CD1c-positive myeloid dendritic cell (primary cell): ENCODE measurements around the gene MAN2A2.
"Not testable (repeated sequence)": the region's sequence is repeated elsewhere in the genome, so short reads cannot be mapped to it uniquely, and the experiment has no call there.

ENCODE experiments used
- DNase-seq: peaks from one replicate; pipeline ENCODE4 v3.0.0-alpha.2; 2016; ENCODE audit errors: extremely low spot score

Gene MAN2A2

DNA sequence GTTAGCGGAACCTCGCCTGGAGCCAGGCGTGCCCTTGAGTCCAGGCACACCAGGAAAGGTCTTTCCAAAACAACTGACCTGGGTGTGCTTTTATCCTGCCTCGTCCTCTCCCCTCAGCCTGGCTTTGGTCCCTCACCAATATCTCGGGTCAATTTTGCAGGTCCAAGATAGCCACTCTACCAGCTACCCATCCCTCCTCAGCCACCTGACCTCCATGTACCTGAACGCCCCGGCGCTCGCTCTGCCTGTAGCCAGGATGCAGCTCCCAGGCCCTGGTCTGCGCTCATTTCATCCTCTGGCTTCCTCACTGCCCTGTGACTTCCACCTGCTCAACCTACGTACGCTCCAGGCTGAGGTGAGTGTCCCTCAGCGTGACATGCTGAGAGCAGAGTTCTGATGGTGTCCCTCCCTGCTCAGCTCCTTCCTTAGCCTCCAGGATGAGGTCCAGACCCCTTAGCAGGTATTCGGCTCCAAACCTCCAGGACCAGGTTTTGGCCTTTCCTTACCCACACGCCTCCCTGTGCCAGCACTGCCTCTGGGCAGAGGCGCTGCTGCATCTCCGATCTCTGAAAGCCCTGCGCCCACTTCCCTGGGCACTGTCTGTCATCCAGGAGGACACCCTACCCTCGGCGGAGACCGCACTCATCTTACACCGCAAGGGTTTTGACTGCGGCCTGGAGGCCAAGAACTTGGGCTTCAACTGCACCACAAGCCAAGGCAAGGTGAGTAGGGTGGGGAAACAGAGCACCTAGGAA lies 15.1 kb downstream of the MAN2A2 start:
- no peak for DNase-seq

- no peak for DNase-seq
Measured at GRCh38 chr15:90918835-90919234, 15.7 kb downstream of the MAN2A2 start.

DNA sequence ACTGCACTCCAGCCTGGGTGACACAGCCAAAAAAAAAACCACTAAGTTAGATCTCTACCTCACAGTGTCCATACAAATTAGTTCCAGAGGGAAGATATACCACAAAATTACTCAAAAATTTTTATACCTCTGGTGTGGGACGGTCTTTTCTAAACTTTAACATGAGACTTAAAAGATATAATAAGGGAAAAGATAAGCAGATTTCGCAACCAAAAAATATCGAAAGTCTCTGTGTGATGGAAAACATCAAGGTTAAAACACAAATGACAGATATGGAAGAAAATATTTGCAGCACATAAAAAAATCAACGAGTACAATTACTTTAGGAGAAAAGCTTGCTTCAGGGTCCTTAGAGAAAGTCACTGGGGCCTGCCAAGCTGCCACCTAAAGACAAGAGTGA lies 18.8 kb downstream of the MAN2A2 start:
- DNase-seq: no peak

DNA sequence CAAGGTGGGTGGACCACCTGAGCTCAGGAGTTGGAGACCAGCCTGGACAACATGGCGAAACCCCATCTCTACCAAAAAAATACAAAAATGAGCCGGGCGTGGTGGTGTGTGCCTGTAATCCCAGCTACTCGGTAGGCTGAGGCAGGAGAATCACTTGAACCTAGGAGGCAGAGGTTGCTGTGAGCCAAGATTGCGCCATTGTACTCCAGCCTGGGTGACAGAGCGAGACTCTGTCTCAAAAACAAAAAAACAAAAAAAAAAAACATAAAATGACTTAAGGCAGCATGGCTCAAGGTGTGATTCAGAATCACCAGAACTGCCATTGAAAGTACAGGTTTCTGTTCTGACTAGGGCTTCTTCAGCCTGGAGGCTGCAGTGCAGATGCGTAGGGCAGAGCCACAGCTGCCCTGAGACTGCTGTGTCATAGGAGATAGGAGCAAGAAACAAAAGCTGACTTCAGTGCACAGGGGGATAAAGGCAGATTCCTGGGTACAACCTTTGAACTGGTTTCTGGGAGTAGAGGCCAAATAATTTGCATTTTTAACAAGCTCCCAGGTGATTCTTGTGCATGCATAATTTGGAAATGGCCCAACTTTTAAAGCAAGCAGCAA lies 19.7 kb downstream of the MAN2A2 start:
- DNase-seq: not testable (repeated sequence)

DNA sequence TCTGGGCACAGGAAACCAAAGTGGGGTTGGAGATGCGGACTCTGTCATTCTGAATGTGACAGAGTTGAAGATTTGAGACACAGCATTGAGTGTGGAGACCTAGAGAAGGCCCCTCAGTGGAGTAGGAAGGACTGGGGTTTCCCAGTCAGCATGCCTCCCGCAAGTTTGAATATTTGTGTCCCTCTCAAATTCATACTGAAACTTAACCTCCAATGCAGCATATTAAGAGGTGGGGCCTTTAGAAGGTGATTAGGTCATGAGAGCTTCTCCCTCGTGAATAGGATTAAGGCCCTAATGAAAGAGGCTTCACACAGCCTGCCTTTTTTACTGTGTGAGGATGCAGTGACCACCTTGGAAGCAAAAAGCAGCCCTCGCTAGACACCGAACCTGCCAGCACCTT lies 21.3 kb downstream of the MAN2A2 start:
- DNase-seq: no peak

DNA sequence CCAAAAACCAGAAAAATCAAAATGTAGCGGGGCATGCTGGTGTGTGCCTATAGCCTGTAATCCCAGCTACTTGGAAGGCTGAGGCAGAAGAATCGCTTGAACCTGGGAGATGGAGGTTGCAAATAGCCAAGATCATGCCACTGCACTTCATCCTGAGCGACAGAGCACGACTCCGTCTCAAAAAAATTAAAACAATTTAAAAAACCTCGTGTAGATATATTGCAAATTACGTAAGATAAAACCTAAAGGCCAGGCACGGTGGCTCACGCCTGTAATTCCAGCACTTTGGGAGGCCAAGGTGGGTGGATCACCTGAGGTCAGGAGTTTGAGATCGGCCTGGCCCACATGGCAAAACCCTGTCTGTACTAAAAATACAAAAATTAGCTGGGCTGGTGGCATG lies 23.7 kb downstream of the MAN2A2 start:
- DNase-seq: not testable (repeated sequence)

- DNase-seq: peak; percentile 61
Measured at GRCh38 chr15:90928106-90928505, 25.0 kb downstream of the MAN2A2 start.

- peak; percentile 20 for DNase-seq
Measured at GRCh38 chr15:90929246-90930019, 26.3 kb downstream of the MAN2A2 start.

- no peak for DNase-seq
Measured at GRCh38 chr15:90930861-90931574, 27.9 kb downstream of the MAN2A2 start.

- no peak for DNase-seq
Measured at GRCh38 chr15:90931575-90931827, 28.4 kb downstream of the MAN2A2 start.

DNA sequence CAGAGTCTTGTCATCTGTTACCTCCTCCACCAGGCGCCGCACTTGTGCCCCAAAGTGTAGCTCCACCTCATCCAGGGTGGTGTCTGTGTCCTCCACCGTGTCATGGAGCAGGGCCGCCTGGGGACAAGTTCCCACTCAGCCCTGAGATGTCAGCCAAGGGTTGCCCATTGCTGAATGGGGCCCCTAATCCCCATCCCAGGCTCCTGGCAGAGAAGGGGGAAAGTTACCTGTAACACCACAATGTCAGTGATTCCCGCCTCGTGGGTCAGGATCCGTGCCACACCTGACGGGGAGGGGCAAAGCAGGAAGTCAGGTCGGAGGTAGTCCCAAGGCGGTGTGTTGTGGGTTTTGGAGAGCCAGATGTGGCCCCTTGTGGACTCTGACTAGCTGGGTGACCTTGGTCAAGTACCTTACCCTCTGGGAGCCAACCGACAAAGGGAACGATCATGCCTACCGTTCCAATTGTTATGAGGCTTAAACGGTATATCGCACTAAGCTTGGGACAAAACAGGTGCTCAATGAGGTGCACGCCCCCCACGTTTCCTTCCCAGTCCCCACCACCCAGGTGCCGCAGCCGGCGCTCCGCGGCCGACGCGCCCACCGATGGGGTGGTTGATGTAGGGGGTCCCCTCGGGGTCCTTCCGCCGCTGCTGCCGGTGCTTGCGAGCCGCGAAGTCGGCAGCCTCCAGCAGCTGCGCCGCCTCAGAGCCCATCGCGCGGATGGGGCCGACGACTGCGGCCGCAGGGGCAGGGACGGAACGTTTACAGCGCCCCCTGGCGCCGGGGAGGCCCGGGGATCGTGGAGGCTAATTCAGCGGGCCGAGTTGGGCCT lies 28.9 kb downstream of the MAN2A2 start, which contains the start of gene HDDC3:
TSS of gene HDDC3 (minus strand) at position 722 of the 832 bp plus-strand sequence. CDS start at position 713, 9 bp downstream.
- DNase-seq: peak; percentile 92

GRCh38 chr15:90932660-90932991 lies 29.5 kb downstream of the MAN2A2 start:
- DNase-seq: no peak

DNA sequence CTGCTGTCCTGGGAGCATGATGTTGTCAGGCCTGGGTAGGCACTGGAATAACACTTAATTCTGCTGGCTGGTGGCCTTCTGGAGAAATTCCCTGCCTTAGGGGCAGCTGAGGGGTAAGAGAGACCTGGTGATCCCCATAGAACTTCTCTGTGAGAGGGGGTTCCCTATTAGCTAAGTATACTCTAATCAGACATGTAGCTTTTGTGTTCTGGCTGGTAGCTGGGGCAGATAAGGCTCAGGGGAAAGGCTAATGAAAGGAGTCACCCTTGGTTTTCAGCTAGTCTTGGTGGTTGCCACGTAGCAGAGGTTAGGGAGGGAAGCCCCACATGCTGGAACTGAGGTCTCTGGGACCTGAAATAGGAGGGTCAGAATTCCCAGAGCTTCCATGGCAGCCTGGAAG lies 30.2 kb downstream of the MAN2A2 start:
- no peak for DNase-seq

DNA sequence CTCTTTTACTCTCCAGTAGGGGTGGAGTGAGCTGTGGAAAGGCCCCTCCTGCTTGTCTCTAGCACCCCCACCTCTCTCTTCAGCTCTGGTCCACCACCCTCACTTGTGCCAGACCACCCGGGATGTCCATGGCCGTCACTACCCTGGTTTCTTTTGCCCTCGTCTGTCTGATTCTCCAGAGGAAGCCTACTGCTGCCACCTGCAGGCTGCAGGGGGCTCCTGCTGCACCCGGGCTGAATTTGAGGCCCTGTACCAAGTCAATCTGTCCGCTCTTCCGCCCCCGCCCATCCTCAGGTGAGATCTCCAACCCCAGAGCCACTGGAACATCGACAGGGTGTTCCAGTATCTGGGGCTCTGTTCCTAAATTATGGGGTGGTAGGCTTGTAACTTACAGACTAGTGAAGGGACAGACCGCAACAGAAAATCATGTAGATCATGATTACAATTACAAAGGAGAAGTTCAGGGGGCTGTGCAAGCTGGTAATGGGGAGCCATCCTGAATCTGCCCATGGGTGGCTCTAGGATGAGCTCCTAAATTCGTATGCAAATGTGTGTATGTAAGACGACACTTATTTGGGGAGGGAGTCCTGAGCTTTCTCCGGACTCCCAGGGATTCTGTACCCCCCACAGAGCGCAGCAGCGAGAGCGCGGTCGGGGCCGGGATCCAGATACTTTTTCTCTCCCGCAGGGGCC lies 31.3 kb downstream of the MAN2A2 start:
- DNase-seq: peak; percentile 82

DNA sequence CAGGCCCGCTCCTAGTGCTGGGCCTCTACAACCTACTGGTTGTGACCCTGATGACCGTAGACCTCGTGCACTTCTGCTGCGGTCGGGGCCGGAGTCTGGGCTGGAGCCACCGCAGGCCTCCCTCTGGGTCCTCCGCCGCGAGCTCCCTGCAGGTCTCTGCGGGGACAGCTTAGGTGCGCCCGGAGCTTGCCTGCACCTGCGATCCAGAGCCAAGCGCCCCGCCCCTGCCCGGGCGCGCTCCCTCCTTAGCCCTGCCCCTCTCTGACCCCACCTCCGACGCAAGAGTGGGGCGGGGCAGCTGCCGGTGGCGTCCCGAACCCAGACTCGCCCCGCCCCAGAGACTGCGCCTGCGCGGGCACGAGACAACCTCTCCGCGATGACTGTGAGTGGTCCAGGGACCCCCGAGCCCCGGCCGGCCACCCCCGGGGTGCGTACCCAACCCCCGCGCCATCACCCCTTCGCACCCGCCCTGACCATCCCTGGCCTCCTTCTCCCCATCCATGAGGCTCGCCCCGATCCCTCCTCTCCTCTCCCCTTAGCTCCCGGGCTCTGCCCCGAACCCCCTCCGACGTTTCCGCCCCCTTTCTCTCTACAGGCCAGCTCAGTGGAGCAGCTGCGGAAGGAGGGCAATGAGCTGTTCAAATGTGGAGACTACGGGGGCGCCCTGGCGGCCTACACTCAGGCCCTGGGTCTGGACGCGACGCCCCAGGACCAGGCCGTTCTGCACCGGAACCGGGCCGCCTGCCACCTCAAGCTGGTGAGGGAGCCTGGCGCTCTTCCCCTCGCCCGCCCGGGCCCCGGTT lies 32.0 kb downstream of the MAN2A2 start, which contains the start of gene UNC45A:
TSS of gene UNC45A (plus strand) at position 337 of the 803 bp plus-strand sequence. CDS start at position 377, 40 bp downstream.
- DNase-seq: peak; percentile 90

- no peak for DNase-seq
Measured at GRCh38 chr15:90936823-90937222, 33.7 kb downstream of the MAN2A2 start.

DNA sequence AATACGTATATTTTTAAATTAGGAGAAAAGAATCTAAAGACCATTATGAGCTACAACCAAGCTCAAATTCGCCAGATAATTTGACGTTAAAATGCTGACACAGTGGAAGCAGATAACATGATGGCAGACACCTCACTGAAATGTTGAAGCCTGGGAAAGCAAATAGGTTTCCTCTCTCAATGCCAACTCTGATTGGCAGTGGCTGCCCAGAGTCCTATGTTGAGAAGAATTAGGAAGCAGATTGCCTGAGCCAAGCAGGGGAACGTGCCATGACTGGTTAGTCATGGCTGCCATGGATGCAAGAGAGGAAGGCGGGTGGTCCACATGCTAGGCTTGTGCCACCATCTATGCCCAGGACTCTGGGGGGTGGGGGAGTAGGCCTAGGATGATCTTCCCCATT lies 35.2 kb downstream of the MAN2A2 start:
- no peak for DNase-seq

GRCh38 chr15:90939756-90940155 lies 36.7 kb downstream of the MAN2A2 start:
- no peak for DNase-seq

DNA sequence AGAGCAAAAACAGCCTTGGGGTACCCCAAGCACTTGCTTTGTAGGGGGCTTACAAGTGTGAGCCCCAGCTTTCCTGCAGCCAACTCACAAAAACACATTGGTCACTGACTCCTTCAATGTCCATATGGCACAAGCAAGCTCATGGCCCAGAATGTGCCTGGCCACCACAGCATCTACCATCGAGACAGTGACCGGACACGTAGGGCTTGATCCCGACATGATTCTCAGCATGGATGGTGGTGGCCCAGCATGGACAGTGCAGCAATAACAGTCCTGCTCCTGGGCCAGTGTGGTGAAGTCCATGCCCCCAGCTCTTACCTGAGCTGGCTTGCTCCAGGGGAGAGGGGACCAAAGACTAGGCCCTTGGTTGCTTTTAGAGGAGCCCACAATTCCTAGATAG lies 37.9 kb downstream of the MAN2A2 start:
- no peak for DNase-seq
